ENCODE results near the gene ANKRD12.

GRCh38 chr18:9184998-9185613 lies 48.5 kb downstream of the ANKRD12 start:
- TF ChIP-seq, protein P1, sequence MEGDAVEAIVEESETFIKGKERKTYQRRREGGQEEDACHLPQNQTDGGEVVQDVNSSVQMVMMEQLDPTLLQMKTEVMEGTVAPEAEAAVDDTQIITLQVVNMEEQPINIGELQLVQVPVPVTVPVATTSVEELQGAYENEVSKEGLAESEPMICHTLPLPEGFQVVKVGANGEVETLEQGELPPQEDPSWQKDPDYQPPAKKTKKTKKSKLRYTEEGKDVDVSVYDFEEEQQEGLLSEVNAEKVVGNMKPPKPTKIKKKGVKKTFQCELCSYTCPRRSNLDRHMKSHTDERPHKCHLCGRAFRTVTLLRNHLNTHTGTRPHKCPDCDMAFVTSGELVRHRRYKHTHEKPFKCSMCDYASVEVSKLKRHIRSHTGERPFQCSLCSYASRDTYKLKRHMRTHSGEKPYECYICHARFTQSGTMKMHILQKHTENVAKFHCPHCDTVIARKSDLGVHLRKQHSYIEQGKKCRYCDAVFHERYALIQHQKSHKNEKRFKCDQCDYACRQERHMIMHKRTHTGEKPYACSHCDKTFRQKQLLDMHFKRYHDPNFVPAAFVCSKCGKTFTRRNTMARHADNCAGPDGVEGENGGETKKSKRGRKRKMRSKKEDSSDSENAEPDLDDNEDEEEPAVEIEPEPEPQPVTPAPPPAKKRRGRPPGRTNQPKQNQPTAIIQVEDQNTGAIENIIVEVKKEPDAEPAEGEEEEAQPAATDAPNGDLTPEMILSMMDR (IDR thresholded peaks at IDR 0.05), result no peak
- TF ChIP-seq POLR2A (IDR thresholded peaks at IDR 0.05), result no peak

All from heart left ventricle (tissue), 13 donors.